ENCODE results near the gene MAGI2.

The MAGI2 gene

DNA sequence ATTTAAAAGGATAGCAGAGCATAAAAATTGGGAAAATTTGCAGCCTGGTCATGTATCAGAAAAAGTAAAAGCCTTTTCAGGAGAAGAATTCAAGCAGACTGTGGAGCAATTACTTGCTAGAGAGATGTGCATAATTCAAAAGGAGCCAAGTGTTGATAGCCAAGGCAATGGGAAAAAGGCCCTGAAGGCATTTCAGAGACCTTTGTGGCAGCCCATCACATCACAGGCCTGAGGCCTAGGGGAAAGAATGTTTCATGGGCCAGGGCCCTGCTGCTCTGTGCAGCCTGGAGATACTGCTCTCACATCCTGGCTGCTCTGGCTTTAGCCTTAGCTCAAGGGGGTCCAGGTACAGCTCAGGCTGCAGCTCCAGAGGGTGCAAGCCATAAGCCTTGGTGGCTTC, 152.9 kb downstream of the MAGI2 start:
- ChIA-PET POLR2A (no interaction called here), CTCF (interaction anchor here (0.9 kb wide), 1 partner anchor 10 kb away, joined by 3 read pairs; no protein-coding TSS in a partner anchor)
- TF ChIP-seq, protein P1, sequence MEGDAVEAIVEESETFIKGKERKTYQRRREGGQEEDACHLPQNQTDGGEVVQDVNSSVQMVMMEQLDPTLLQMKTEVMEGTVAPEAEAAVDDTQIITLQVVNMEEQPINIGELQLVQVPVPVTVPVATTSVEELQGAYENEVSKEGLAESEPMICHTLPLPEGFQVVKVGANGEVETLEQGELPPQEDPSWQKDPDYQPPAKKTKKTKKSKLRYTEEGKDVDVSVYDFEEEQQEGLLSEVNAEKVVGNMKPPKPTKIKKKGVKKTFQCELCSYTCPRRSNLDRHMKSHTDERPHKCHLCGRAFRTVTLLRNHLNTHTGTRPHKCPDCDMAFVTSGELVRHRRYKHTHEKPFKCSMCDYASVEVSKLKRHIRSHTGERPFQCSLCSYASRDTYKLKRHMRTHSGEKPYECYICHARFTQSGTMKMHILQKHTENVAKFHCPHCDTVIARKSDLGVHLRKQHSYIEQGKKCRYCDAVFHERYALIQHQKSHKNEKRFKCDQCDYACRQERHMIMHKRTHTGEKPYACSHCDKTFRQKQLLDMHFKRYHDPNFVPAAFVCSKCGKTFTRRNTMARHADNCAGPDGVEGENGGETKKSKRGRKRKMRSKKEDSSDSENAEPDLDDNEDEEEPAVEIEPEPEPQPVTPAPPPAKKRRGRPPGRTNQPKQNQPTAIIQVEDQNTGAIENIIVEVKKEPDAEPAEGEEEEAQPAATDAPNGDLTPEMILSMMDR (IDR thresholded peaks at IDR 0.05; ENCODE audit: control extremely low read depth, extremely low read depth, low read depth, missing control alignments) = no peak
- no peak for DNase-seq (ENCODE audit: extremely low spot score)

DNA sequence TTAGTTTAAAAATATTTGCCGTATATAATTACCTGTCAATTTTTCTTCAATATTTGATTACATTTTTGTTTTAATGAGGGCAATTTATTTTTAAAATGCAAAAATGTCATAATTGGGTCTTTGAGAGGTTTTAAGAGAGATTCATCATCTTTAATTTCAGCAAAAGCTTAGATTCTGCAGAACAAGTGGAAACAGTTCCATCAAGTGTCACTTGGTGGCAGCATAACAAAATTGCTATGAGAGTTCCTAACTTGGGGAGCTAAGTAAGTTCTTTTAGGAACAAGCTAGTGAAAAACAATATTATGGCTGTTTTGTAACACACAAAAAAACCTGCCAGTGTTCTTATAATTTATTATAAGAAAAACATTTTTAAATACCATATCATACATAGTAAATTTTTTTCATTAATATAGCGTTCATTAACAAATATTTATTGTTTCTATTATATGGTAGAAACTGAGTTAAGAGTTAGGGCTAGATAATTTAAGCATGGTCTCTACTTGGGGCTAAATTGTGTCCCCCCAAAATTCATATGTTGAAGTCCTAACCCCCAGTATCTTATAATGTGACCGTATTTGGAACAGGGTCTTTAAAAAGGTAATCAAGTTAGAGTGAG, 155.2 kb downstream of the MAGI2 start:
- DNase-seq (ENCODE audit: extremely low spot score) = peak; percentile 22
- POLR2A ChIA-PET = no interaction called here
- CTCF ChIA-PET = interaction anchor here (0.6 to 2.4 kb wide), 10 partner anchors 10 to 722 kb away, joined by 3 to 8 read pairs (median 4); no protein-coding TSS in a partner anchor
- TF ChIP-seq, protein P1 (IDR thresholded peaks at IDR 0.05; ENCODE audit: control extremely low read depth, extremely low read depth, low read depth, missing control alignments) = peak; percentile 70

- ChIA-PET POLR2A (no interaction called here), CTCF (interaction anchor here (1.2 to 2.4 kb wide), 4 partner anchors 11 to 19 kb away, joined by 5 to 8 read pairs (median 7); no protein-coding TSS in a partner anchor)
- TF ChIP-seq, protein P1 (IDR thresholded peaks at IDR 0.05; ENCODE audit: control extremely low read depth, extremely low read depth, low read depth, missing control alignments) = no peak
- DNase-seq (ENCODE audit: extremely low spot score) = no peak
Measured at GRCh38 chr7:79296553-79297320, 156.7 kb downstream of the MAGI2 start.

- TF ChIP-seq, protein P1 (IDR thresholded peaks at IDR 0.05; ENCODE audit: control extremely low read depth, extremely low read depth, low read depth, missing control alignments) = no peak
- DNase-seq (ENCODE audit: extremely low spot score) = no peak
- ChIA-PET CTCF (interaction anchor here (1.4 kb wide), 1 partner anchor 8 kb away, joined by 6 read pairs; no protein-coding TSS in a partner anchor), POLR2A (no interaction called here)
Measured at GRCh38 chr7:79293655-79294142, 159.8 kb downstream of the MAGI2 start.

- TF ChIP-seq, protein P1 (IDR thresholded peaks at IDR 0.05; ENCODE audit: control extremely low read depth, extremely low read depth, low read depth, missing control alignments) = no peak
- ChIA-PET CTCF (interaction anchor here (1.4 kb wide), 1 partner anchor 9 kb away, joined by 6 read pairs; no protein-coding TSS in a partner anchor), POLR2A (no interaction called here)
- no peak for DNase-seq (ENCODE audit: extremely low spot score)
Measured at GRCh38 chr7:79292834-79293233, 160.6 kb downstream of the MAGI2 start.

GRCh38 chr7:79291498-79291865, 162.0 kb downstream of the MAGI2 start:
- TF ChIP-seq, protein P1 (IDR thresholded peaks at IDR 0.05; ENCODE audit: control extremely low read depth, extremely low read depth, low read depth, missing control alignments) = no peak
- no peak for DNase-seq (ENCODE audit: extremely low spot score)
- POLR2A ChIA-PET = no interaction called here
- CTCF ChIA-PET = no interaction called here
